Measurements from ENCODE around the gene SERINC2.
A peak's percentile ranks its signal among the peaks of the same experiment; 100 is the strongest.

SERINC2 gene

GRCh38 chr1:31412732-31413404, at the start of gene SERINC2:
Gene SERINC2 (plus strand): TSS chr1:31413213. CDS start chr1:31413266, 53 bp downstream.
- DNase-seq, result peak; percentile 41

DNA sequence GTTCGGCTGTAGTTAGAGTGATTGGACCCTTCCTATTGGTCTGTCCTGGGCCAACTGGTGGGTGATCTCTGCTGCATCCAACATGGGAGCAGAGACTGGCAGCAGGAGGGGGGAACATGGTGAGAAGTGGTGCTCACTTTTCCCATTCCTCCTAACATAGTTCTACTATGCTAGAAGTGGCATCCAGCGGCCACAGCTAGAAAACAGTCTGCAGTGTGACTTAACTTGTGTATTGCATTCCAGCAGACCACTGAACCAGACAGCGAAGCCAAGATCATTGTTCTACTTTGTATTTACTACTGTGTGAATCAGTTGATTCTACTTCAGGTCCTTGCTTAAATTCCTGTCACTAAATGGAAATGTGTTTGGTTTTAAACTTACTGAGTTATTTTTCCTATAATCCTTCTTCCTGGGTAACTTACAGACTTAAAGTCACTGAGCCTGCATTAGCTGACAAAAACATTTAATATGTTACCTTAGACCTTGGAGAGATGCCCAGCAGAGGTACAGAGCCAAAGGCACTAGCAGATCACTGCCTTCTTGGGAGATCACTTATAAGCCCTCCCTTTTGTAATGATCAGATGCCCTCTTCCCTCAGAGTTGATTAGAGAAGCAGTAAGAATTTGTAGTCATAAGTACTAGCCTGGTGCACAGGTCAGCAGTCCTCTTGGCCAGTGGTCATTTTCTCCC, 48.3 kb upstream of the SERINC2 start:
- no peak for DNase-seq

DNA sequence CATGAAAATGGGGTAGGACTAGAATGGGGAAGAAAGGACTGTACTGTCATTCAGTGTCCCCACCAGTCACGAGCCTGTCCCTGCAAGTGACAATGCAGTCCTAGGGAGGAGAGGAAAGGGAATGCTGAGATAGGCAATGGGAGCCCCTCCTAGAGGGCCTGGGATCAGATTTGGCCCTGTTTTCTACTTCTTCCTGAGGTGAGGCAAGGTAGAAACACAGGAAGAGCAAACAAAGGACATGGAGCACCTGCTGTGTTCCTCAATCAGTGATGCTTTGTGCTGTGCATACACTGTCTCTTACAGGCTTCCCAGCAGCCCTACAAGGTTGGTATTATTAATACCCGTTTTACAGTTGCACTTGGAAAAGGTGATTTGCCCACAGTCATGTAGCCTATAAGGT, 46.2 kb upstream of the SERINC2 start:
- DNase-seq, result no peak

GRCh38 chr1:31368611-31369107, 44.4 kb upstream of the SERINC2 start:
- DNase-seq, result no peak

- no peak for DNase-seq
Observed at GRCh38 chr1:31370021-31370420, 43.0 kb upstream of the SERINC2 start.

DNA sequence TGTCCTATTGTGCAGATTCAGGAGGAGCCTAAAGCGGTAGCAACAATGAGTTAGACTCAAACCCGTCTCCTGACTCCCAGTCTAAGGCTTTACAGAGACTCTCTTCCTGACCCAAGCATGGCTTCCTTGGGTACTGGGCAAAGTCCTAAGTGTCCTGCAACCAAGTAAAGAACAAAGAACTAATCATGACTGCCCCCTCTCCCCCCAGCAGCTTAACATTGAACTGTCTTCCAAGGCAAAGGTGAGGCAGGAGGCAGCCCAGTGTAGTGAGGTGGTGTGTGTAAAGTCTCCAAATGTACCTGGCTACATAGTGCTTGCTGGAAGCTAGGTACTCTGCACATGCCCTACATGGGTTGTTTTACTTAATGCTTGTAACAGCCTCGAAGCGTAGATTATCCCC, 42.4 kb upstream of the SERINC2 start:
- no peak for DNase-seq

DNA sequence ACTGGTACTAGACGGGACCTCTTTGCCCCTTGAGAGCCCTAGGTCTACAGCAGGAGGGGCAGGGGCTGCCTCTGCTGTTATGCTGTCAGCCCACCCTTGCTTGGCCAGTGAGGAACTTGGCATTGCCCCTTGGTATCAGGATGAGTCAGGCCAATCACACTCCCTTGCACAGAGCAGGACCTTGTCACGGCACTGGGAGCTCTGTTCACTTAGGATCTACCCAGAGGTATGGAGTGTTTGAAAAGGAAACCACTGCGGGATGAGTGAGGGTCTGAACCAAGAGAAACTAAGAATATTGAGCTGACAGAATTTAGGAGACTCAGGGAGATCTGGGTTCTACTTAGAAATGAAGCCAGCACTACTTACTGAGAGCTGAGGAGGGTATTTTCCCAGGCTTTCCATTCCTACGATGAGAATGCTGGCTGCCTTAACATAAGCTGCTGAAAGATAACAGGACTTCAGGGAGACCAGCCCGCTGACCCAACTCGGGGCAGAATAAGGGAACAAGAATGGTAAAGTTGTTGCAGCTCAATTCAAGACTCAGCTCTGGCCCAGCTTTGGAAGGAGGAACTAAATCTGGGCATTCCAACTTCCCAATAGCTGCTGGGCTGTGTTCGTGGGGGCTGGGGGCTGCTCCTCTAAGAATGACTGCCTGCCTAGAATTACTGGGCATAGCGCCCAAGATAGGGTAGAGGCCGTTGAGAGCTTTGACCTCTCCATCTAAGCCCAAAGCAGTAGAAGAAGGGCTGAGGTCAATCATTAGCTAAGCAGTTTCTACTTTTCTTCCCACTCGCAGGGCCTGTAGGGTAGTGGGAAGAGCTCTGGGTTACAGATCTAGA, 41.7 kb upstream of the SERINC2 start:
- no peak for DNase-seq

DNA sequence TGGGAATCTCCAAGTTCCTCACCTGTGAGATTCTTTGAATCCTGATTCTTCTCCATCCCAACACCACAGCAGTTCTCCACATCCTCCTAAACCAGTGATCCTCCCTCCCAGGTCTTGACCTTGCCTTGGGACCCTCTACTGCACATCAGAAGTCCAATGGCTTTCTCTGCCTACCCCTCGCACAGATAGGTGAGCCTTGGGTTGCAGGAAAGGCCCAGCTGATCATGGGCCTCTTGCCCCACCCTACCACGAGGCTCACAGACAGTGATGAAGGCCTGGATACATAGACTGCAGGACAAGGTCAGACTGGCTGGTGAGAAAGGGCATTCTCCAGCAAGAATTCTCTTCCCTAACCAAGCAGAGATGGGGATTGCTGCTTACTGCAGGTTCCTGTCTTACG, 41.0 kb upstream of the SERINC2 start:
- no peak for DNase-seq

GRCh38 chr1:31372751-31373055, 40.3 kb upstream of the SERINC2 start:
- no peak for DNase-seq

DNA sequence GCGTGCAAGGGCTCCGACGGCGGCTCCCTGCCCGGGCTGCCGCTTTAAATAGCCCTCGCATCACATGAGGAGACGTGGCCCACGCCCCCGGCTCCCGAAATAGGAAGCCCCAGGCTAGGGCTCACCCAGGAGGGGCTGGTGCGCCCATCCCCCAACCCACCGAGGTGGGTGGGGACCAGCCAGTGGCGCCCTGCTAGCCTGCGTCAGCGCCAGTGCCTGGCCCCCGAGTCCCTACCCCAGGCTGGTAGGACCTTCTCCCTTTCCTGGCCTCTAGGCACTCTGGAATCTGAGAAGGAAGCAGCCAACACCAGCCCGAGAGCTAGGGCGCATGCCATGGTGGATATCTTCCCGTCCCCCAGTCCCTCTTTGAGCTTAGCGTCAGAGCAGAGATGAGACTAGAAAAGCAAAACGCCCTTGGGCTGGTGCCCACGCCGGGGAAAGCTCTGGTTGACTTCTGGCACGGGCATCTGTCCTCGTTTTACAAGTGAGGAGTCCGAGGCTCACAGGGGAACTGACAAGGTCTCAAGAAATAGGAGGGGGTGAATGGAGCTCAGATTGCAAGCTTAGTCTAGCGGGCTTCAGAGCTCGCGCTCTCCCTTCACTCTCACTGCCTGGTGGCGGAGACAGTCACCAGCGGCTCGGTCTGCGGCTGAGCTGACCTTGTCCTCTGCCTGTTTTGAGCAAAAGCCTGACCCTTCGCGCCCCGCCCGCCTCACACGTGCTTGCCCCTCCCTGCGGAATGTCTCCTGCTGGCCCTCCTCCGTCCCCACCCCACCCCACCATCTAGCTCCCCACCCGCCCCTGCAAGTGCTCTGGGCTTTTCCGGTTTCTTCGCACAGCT, 39.7 kb upstream of the SERINC2 start, which contains the start of gene FABP3:
FABP3 (minus strand) TSS at position 21 of the 841 bp plus-strand sequence. CDS start 62 bp downstream, outside the sequence.
- DNase-seq, result peak; percentile 10

DNA sequence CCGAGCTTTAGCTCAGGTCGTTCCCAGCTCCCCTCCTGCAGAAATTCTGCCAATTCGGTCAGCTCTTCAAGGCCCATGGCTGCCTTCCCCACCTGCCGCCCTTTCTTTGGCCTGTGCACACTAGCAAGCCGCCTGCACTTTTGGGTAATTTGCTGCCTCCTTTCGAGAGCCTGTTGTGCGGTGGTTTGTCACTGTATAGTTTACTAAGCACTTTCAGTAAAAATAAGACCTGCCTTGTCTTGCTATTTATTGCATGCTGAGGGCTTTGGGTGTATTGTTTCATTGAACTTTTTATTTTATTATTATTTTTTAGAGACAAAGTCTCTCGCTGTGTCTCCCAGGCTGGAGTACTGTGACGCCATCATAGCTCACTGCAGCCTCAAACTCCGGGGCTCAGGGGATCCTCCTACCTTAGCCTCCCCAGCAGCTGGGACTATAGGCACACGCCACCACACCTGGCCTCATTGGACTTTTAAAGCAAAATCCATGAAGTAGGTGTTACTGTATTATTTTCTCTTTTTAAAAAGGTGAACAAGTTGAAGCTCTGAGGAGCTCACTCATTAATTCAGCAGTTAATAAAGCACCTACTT, 39.0 kb upstream of the SERINC2 start:
- no peak for DNase-seq

GRCh38 chr1:31374511-31375196, 38.4 kb upstream of the SERINC2 start:
- DNase-seq, result no peak

DNA sequence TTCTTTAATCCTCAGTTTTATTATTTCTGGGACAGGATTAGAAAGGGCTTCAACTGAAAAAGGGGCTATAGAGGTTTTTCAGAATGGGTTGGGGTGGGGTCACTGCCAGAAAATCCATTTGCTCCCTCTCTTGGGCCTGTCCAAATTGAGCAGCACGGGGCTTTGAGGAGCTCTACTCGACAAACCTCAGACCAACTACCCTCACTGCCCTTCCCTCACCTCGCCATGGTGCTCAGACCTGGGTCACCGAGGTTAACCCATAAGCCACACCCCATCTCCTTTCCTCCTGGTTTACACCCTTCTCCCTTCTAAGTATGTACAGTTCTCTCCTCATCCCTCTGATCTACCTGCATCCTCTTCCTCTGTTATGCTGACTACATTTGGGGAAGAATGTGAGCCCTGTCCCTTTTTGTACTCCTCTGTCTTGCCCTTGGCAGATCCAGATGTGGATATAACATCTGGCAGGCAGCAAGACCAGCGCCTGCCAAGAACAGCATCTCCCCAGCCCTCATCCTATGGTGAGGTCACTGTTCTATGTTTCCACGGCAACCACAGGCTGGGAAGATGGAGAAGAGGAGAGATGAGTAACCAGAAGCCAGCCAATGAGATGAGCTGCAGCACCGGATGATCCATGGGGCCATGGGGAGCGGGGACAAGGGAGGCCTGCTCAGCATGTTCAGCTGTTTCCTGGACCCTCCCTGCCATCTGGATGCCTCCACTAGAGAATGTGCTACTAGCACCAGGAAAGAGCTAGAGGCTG, 36.5 kb upstream of the SERINC2 start:
- no peak for DNase-seq

GRCh38 chr1:31377364-31377863, 35.6 kb upstream of the SERINC2 start:
- no peak for DNase-seq

DNA sequence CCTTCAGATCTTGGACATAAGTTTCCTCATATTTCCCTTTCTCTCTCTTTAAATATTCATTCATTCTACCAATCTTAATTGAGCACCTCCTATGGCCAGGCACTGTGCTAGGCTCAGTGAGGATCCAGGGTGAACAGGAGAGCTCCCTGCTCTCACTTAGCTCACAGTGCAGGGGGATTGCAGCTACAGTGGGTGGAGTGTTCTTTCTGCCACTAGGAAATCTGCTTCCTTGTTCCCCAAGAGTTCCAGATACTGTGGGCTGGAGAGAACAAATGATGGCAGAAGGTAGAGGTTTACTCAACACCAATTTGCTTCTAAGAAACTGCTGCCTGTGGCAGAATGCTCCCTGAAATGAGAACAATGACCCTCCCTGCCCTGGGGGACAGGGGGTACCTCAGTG, 35.0 kb upstream of the SERINC2 start:
- DNase-seq, result no peak

- DNase-seq, result no peak
Observed at GRCh38 chr1:31380181-31380580, 32.8 kb upstream of the SERINC2 start.

DNA sequence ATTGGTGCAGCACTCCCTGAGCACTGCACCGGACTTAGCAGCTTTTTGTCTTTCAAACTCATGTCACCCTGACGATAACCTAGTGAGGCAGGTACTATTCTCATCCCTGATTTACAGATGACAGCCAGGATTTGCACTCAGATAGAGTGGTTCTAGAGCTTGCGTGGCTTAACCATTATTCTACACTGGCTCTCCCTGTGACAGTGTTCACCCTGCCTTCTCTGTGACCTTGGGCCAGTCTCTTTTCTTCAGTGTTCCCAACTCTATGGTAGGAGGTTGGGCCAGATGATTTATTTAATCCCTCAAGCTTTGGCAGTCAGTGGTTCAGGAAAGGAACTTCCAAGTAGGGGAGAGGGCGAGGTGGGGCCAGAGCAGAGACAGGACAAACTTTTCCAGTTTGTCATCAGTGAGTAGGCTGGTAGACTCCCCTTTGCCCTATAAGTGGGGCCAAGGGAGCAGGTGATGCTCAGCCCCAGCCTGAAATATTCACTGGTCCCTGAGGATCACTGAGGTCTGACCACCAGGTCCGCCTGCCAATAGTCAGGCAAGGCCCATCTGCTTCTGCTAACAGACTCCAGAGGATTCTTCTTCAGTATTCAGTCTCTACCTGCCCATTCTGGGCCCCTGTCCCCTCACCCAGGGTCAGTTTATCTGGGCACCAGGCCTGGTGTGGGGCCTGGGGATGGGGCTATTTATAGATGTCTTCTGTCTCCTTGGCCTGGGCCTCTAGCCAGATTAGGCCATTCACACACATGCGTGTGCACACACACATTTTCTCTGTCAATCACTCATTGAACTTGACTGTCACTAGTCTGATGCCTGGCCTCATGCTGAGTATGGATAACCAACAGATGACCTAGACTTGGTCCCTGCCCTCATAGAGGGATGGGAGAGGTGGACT, 31.4 kb upstream of the SERINC2 start:
- no peak for DNase-seq

GRCh38 chr1:31382379-31382989, 30.5 kb upstream of the SERINC2 start:
- no peak for DNase-seq

GRCh38 chr1:31383967-31384366, 29.0 kb upstream of the SERINC2 start:
- no peak for DNase-seq

All from NCI-H510A treated with DMSO at 0.1 percent for 48 hours (cell line).